Small intestine (tissue), 7 donors: ENCODE measurements around the gene PTPRR. TPM values are rescaled to one million over a fixed set of nuclear protein-coding genes. Genes with fewer than 3 reads are reported as not detected.

Experiments used
- DNase-seq, 2 donors: peaks; one replicate each; pipeline versions ENCODE4 v3.0.0 to v3.0.0-alpha.2; 2013
- FAIRE-seq: peaks from 2 replicates; lab custom pipeline; 2012; peaks lifted over from hg19 to GRCh38; lab: Jason Lieb, UNC
- H3K27ac ChIP-seq, 3 donors: one replicate each; pipeline ENCODE4 v1.5.1; 2013; ENCODE audit warnings: low read length in 2 of 3, mild to moderate bottlenecking in 2 of 3, control low read depth in 1 of 3, inconsistent platforms in 1 of 3, low read depth in 1 of 3, moderate library complexity in 1 of 3
- H3K27me3 ChIP-seq, 3 donors: one replicate each; pipeline ENCODE4 v1.6.1; 2013; ENCODE audit warnings: low read length in 3 of 3, inconsistent platforms in 1 of 3; ENCODE audit not compliant: control insufficient read depth in 3 of 3, insufficient read depth in 3 of 3
- H3K36me3 ChIP-seq, 3 donors: one replicate each; pipeline ENCODE4 v1.6.1; 2013; ENCODE audit warnings: low read length in 3 of 3, inconsistent platforms in 1 of 3, low read depth in 1 of 3, mild to moderate bottlenecking in 1 of 3, moderate library complexity in 1 of 3; ENCODE audit not compliant: control insufficient read depth in 3 of 3, insufficient read depth in 2 of 3
- H3K4me1 ChIP-seq, 3 donors: one replicate each; pipeline ENCODE4 v1.6.1; 2013; ENCODE audit warnings: low read length in 2 of 3, inconsistent platforms in 1 of 3, low read depth in 1 of 3, mild to moderate bottlenecking in 1 of 3, moderate library complexity in 1 of 3; ENCODE audit not compliant: control insufficient read depth in 3 of 3, insufficient read depth in 2 of 3
- H3K4me3 ChIP-seq, 3 donors: one replicate each; pipeline ENCODE4 v1.5.1; 2013; ENCODE audit warnings: low read length in 3 of 3, control low read depth in 1 of 3, inconsistent platforms in 1 of 3, low read depth in 1 of 3, mild to moderate bottlenecking in 1 of 3, moderate library complexity in 1 of 3
- H3K9me3 ChIP-seq, 2 donors: one replicate each; pipeline ENCODE4 v1.6.1; 2013; ENCODE audit warnings: low read depth in 1 of 2, low read length in 1 of 2; ENCODE audit not compliant: control insufficient read depth in 2 of 2, insufficient read depth in 1 of 2
- WGBS, 3 donors: extraction: QIAGEN DNeasy Blood & Tissue Kit; methylation state at CpG; one replicate each; pipeline ENCODE4 v1.1.7; 2013; 5-methylcytosine and 5-hydroxymethylcytosine counted together
- polyA plus RNA-seq, 4 donors: library from polyadenylated mRNA; stranded (reverse) in 3 of 4; unstranded in 1 of 4; fragments of 200-250 nt in 3 of 4; fragments of 120-200 nt in 1 of 4; gene quantifications; one replicate each; pipeline versions ENCODE4 v1.2.1 to v1.2.3, GENCODE V29; 2013
- donor health status: healthy with polysubstance abuse.
- donor health status: control.
- donor health status: control.
- donor health status: Bipolar disorder and iron deficiency.
- donor health status: healthy.

The PTPRR gene
- polyA plus RNA-seq, 4 donors, result 0.84 to 18.9 (median 5.4) TPM

GRCh38 chr12:70829070-70829469, 91.5 kb downstream of the PTPRR start:
- Histone ChIP-seq H3K36me3 (no peaks in the 10 kb centered on the region), H3K4me1 (peaks cover 0 to 32% (median 0%) of the 10 kb centered on the region in 3 donors), H3K27ac (no peak overlapping the region), H3K27me3 (no peaks in the 10 kb centered on the region), H3K9me3 (no peaks in the 10 kb centered on the region), H3K4me3 (no peak overlapping the region)
- no peak for FAIRE-seq
- DNase-seq, result no peak
- 89 to 97% (median 96%) methylated on average over 1 of the region's 1 CpG for WGBS, 3 donors

- peaks cover 0 to 32% (median 0%) of the 10 kb centered on the region in 3 donors for H3K4me1 ChIP-seq
- no peak overlapping the region for H3K27ac ChIP-seq
- no peak overlapping the region for H3K4me3 ChIP-seq
- no peaks in the 10 kb centered on the region for H3K27me3 ChIP-seq
- no peaks in the 10 kb centered on the region for H3K9me3 ChIP-seq
- DNase-seq (no peak), FAIRE-seq (no peak)
- 74 to 82% (median 82%) methylated on average over 2 of the region's 2 CpGs for WGBS, 3 donors
- no peaks in the 10 kb centered on the region for H3K36me3 ChIP-seq
These were observed 92.2 kb downstream of the PTPRR start for GRCh38 chr12:70828351-70828750.

GRCh38 chr12:70826156-70826555, 94.4 kb downstream of the PTPRR start:
- H3K36me3 ChIP-seq, result no peaks in the 10 kb centered on the region
- H3K27me3 ChIP-seq, result no peaks in the 10 kb centered on the region
- peaks cover 0 to 25% (median 0%) of the 10 kb centered on the region in 3 donors for H3K4me1 ChIP-seq
- 51 to 58% (median 52%) methylated on average over 3 of the region's 3 CpGs for WGBS, 3 donors
- no peak overlapping the region for H3K4me3 ChIP-seq
- H3K27ac ChIP-seq, result no peak overlapping the region
- no peaks in the 10 kb centered on the region for H3K9me3 ChIP-seq
- DNase-seq, result peak in 1 of 2 donors; percentile 29
- FAIRE-seq, result no peak

- H3K27ac ChIP-seq, result no peak overlapping the region
- peaks cover 0 to 19% (median 0%) of the 10 kb centered on the region in 3 donors for H3K4me1 ChIP-seq
- DNase-seq (no peak), FAIRE-seq (no peak)
- no peaks in the 10 kb centered on the region for H3K9me3 ChIP-seq
- no peaks in the 10 kb centered on the region for H3K27me3 ChIP-seq
- no peaks in the 10 kb centered on the region for H3K36me3 ChIP-seq
- no peak overlapping the region for H3K4me3 ChIP-seq
- WGBS, 3 donors, result 67 to 81% (median 75%) methylated on average over 4 of the region's 4 CpGs
These were observed 96.0 kb downstream of the PTPRR start for GRCh38 chr12:70824511-70824910.

GRCh38 chr12:70823182-70823976, 97.2 kb downstream of the PTPRR start:
- FAIRE-seq, result no peak
- no peak for DNase-seq
- Histone ChIP-seq H3K4me1 (peaks cover 0 to 18% (median 0%) of the 10 kb centered on the region in 3 donors), H3K27me3 (no peaks in the 10 kb centered on the region), H3K9me3 (no peaks in the 10 kb centered on the region), H3K27ac (no peak overlapping the region), H3K4me3 (no peak overlapping the region), H3K36me3 (no peaks in the 10 kb centered on the region)
- WGBS, 3 donors, result 69 to 74% (median 70%) methylated on average over 7 of the region's 7 CpGs

- Histone ChIP-seq H3K36me3 (no peaks in the 10 kb centered on the region), H3K4me1 (peaks cover 0 to 11% (median 0%) of the 10 kb centered on the region in 3 donors), H3K4me3 (no peak overlapping the region), H3K27me3 (no peaks in the 10 kb centered on the region), H3K9me3 (no peaks in the 10 kb centered on the region), H3K27ac (no peak overlapping the region)
- FAIRE-seq (no peak), DNase-seq (no peak)
- 66 to 76% (median 70%) methylated on average over 3 of the region's 3 CpGs for WGBS, 3 donors
These were observed 98.1 kb downstream of the PTPRR start for GRCh38 chr12:70822412-70822811.

GRCh38 chr12:70815971-70816391, 104.6 kb downstream of the PTPRR start:
- H3K4me3 ChIP-seq, result no peak overlapping the region
- H3K27ac ChIP-seq, result peak overlapping the region in 2 of 3 donors; percentile 75 to 83
- peaks cover 0 to 33% (median 5%) of the 10 kb centered on the region in 3 donors for H3K4me1 ChIP-seq
- peaks cover 0 to 2% of the 10 kb centered on the region in 2 donors for H3K9me3 ChIP-seq
- 20 to 60% (median 29%) methylated on average over 2 of the region's 2 CpGs for WGBS, 3 donors
- no peaks in the 10 kb centered on the region for H3K36me3 ChIP-seq
- no peaks in the 10 kb centered on the region for H3K27me3 ChIP-seq
- DNase-seq (peak; percentile 66 to 87), FAIRE-seq (no peak)

GRCh38 chr12:70815056-70815455, 105.5 kb downstream of the PTPRR start:
- Histone ChIP-seq H3K36me3 (no peaks in the 10 kb centered on the region), H3K4me1 (peaks cover 0 to 33% (median 5%) of the 10 kb centered on the region in 3 donors), H3K27me3 (no peaks in the 10 kb centered on the region), H3K9me3 (peaks cover 0 to 2% of the 10 kb centered on the region in 2 donors), H3K4me3 (no peak overlapping the region), H3K27ac (peak overlapping the region in 1 of 3 donors; percentile 75)
- no peak for FAIRE-seq
- 90 to 91% (median 90%) methylated on average over 2 of the region's 2 CpGs for WGBS, 3 donors
- no peak for DNase-seq
